ENCODE measurements around the gene CAST.

The CAST gene

DNA sequence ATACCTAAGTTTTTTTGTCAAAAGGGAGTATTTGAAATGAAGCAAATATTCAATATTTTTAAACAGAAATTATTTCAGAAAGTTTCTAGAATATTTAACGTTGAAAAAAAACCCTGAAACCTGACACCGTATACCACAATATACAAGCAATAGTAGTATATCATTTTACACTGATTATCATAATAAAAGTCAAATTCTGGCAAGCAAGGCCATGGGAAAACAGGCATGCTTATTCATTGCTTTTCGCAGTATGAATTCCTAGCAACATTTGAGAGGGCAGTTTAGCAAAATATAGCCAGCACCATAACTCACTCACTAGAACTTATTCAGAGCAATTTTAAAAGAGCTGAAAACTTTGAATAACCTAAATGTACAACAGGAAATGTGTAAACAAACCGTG lies 99.4 kb downstream of the CAST start:
- Histone ChIP-seq H3K27ac (ENCODE audit: low read depth, low read length, severe bottlenecking) (no peak overlapping the region), H3K4me3 (ENCODE audit: extremely low read depth, insufficient read depth, low read length, poor library complexity, severe bottlenecking) (no peak overlapping the region), H3K36me3 (ENCODE audit: control insufficient read depth, insufficient read depth, low read length) (peaks cover 42% of the 10 kb centered on the region), H3K9me3 (ENCODE audit: control insufficient read depth, low read length) (no peaks in the 10 kb centered on the region), H3K4me1 (ENCODE audit: control insufficient read depth, insufficient read depth, low read length, poor library complexity, severe bottlenecking) (no peaks in the 10 kb centered on the region)
- WGBS, 2 experiments (ENCODE audit: insufficient coverage in 2 of 2), result 100% methylated on average over 1 of the region's 4 CpGs

- Histone ChIP-seq H3K9me3 (ENCODE audit: control insufficient read depth, low read length) (no peaks in the 10 kb centered on the region), H3K36me3 (ENCODE audit: control insufficient read depth, insufficient read depth, low read length) (peaks cover 43% of the 10 kb centered on the region), H3K4me3 (ENCODE audit: extremely low read depth, insufficient read depth, low read length, poor library complexity, severe bottlenecking) (no peak overlapping the region), H3K27ac (ENCODE audit: low read depth, low read length, severe bottlenecking) (peak overlapping the region; percentile 77), H3K4me1 (ENCODE audit: control insufficient read depth, insufficient read depth, low read length, poor library complexity, severe bottlenecking) (no peaks in the 10 kb centered on the region)
- WGBS, 2 experiments (ENCODE audit: insufficient coverage in 2 of 2), result 86 to 94% methylated on average over 3 of the region's 5 CpGs
Measured at GRCh38 chr5:96763026-96763425, 100.8 kb downstream of the CAST start.

GRCh38 chr5:96765043-96765442 lies 102.9 kb downstream of the CAST start:
- Histone ChIP-seq H3K4me1 (ENCODE audit: control insufficient read depth, insufficient read depth, low read length, poor library complexity, severe bottlenecking) (no peaks in the 10 kb centered on the region), H3K36me3 (ENCODE audit: control insufficient read depth, insufficient read depth, low read length) (peaks cover 61% of the 10 kb centered on the region), H3K4me3 (ENCODE audit: extremely low read depth, insufficient read depth, low read length, poor library complexity, severe bottlenecking) (no peak overlapping the region), H3K27ac (ENCODE audit: low read depth, low read length, severe bottlenecking) (no peak overlapping the region), H3K9me3 (ENCODE audit: control insufficient read depth, low read length) (no peaks in the 10 kb centered on the region)
- WGBS, 2 experiments (ENCODE audit: insufficient coverage in 2 of 2), result no CpG with 5 or more reads among the region's 1 CpG

DNA sequence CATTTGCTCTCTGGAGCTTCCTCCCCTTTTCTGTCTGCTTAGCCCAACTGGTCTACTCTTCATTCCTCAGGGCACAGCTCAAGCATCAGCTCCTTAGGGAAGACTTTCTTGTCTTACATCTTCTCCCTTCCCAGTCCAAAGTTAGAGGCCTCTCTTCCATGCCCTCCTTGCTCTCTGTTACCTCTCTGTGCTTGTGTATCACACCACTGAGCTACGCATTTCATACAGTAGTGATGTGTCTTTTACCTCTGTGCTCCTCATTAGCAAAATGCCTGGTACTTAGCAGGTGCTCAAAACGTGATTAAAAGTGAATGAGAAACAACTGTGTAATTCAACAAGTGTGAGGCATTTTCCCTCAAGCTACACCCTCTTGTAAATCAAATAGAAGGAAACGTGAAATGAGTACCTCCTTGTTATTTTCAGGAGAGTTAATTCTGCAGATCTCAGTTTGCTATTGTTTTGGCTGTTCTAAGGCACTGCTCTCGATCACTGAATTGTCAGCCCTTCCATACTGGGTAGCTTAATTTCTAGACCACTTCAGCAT lies 106.6 kb downstream of the CAST start:
- H3K27ac ChIP-seq (ENCODE audit: low read depth, low read length, severe bottlenecking), result no peak overlapping the region
- peaks cover 69% of the 10 kb centered on the region for H3K36me3 ChIP-seq (ENCODE audit: control insufficient read depth, insufficient read depth, low read length)
- no peaks in the 10 kb centered on the region for H3K9me3 ChIP-seq (ENCODE audit: control insufficient read depth, low read length)
- WGBS, 2 experiments (ENCODE audit: insufficient coverage in 2 of 2), result 67 to 90% methylated on average over 2 to 4 of the region's 4 CpGs
- H3K4me3 ChIP-seq (ENCODE audit: extremely low read depth, insufficient read depth, low read length, poor library complexity, severe bottlenecking), result no peak overlapping the region
- no peaks in the 10 kb centered on the region for H3K4me1 ChIP-seq (ENCODE audit: control insufficient read depth, insufficient read depth, low read length, poor library complexity, severe bottlenecking)

DNA sequence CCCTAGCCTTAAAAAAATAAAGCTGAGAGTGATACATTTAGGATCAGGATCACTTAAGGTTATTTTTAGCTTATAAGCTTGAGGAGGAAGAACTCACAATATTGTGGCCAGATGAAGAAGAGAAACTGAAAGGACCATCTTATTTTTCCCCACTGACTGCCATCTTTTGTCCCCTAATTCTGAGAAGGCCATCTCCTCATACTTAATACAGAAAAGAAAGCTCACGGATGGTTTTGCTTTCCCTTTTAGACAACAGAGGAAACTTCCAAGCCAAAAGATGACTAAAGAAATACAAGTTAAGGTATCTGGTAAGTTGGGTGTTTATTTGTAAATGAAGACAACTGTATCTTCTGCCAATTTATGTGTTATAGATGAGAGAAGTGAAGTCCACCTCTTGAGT lies 109.2 kb downstream of the CAST start:
- Histone ChIP-seq H3K36me3 (ENCODE audit: control insufficient read depth, insufficient read depth, low read length) (peaks cover 73% of the 10 kb centered on the region), H3K9me3 (ENCODE audit: control insufficient read depth, low read length) (no peaks in the 10 kb centered on the region), H3K4me3 (ENCODE audit: extremely low read depth, insufficient read depth, low read length, poor library complexity, severe bottlenecking) (no peak overlapping the region), H3K27ac (ENCODE audit: low read depth, low read length, severe bottlenecking) (no peak overlapping the region), H3K4me1 (ENCODE audit: control insufficient read depth, insufficient read depth, low read length, poor library complexity, severe bottlenecking) (no peaks in the 10 kb centered on the region)
- WGBS, 2 experiments (ENCODE audit: insufficient coverage in 2 of 2), result no CpG with 5 or more reads among the region's 1 CpG

DNA sequence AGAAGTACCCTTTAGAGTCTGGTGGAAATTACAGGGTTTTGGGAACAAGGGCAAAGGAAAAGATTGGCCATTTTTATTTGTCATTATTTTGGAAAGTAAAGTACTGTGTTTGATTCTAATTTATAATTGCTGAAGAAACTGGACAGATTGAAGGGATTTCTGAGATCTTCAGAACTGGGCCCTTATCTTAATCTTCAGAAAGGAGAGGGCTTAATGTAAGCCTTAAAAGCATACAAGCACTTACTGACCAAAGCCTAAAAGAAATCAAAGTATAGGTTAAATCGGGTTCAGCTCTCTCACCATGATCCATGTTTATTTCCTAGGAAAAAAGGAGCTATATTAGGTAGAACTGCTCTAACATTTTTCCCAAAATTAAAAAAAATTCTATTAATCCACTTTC lies 109.9 kb downstream of the CAST start:
- Histone ChIP-seq H3K4me3 (ENCODE audit: extremely low read depth, insufficient read depth, low read length, poor library complexity, severe bottlenecking) (no peak overlapping the region), H3K4me1 (ENCODE audit: control insufficient read depth, insufficient read depth, low read length, poor library complexity, severe bottlenecking) (no peaks in the 10 kb centered on the region), H3K27ac (ENCODE audit: low read depth, low read length, severe bottlenecking) (no peak overlapping the region), H3K9me3 (ENCODE audit: control insufficient read depth, low read length) (no peaks in the 10 kb centered on the region), H3K36me3 (ENCODE audit: control insufficient read depth, insufficient read depth, low read length) (peaks cover 70% of the 10 kb centered on the region)
- no CpG with 5 or more reads among the region's 1 CpG for WGBS, 2 experiments (ENCODE audit: insufficient coverage in 2 of 2)

DNA sequence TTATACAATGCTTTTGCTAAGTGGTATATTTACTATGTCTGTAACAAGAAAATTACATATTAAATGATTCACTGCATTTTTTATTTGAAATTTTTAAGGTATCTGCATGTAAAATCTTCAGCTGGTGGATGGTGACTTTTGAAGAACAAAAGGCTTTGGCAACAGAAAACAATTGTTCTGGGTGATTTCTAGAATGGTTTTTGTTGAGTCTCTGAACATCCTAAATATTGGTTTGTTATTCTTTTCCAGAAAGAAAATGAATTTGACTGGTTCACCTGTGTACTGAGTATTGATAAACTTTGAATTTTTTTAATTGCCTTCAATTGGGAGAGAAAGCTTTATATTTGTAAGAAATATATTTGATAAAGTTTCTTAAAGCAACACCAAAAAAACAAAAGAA lies 110.4 kb downstream of the CAST start:
- Histone ChIP-seq H3K27ac (ENCODE audit: low read depth, low read length, severe bottlenecking) (no peak overlapping the region), H3K36me3 (ENCODE audit: control insufficient read depth, insufficient read depth, low read length) (peaks cover 66% of the 10 kb centered on the region), H3K4me3 (ENCODE audit: extremely low read depth, insufficient read depth, low read length, poor library complexity, severe bottlenecking) (no peak overlapping the region), H3K9me3 (ENCODE audit: control insufficient read depth, low read length) (no peaks in the 10 kb centered on the region), H3K4me1 (ENCODE audit: control insufficient read depth, insufficient read depth, low read length, poor library complexity, severe bottlenecking) (no peaks in the 10 kb centered on the region)

DNA sequence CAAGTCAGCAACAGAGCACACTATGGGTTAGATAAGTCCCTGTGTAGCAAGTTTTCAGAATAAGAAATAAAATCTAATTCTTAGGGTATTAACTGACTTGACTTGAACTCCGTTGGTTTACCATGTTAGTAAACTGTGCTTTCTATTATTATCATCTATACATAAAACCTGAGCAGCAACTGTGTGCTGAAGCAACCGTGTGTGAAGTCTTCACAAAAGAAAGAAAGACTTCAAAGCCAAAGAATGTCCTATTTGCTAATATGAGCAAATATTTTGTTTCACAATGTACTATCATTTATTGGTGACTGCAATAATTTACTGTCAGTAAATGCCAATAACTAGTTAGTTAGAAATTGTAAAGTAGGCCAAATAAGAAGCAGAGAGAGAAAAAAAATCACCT lies 112.9 kb downstream of the CAST start:
- no CpG with 5 or more reads among the region's 2 CpGs for WGBS, 2 experiments (ENCODE audit: insufficient coverage in 2 of 2)
- H3K36me3 ChIP-seq (ENCODE audit: control insufficient read depth, insufficient read depth, low read length), result peaks cover 54% of the 10 kb centered on the region

DNA sequence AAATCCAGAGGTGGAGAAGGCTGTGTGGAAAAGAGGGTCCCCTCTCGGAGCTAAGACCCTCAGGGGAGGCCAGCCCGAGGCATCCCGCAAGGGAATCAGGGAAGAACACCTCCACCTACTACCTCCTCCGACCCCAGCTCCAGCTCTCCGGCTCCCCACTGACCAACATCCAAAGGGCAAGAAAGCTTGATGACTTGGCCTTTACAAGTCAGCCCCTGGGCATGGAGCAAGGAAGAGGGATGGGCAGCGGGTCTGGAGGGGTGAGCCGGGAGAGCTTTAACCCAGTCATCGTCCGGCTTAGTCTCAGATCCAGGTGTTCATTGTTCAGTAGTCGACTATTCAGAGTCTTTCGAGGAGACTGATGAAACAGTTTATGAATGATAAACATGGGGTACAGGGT lies 113.5 kb downstream of the CAST start:
- Histone ChIP-seq H3K4me3 (ENCODE audit: extremely low read depth, insufficient read depth, low read length, poor library complexity, severe bottlenecking) (no peak overlapping the region), H3K4me1 (ENCODE audit: control insufficient read depth, insufficient read depth, low read length, poor library complexity, severe bottlenecking) (no peaks in the 10 kb centered on the region), H3K9me3 (ENCODE audit: control insufficient read depth, low read length) (no peaks in the 10 kb centered on the region), H3K27ac (ENCODE audit: low read depth, low read length, severe bottlenecking) (no peak overlapping the region), H3K36me3 (ENCODE audit: control insufficient read depth, insufficient read depth, low read length) (peaks cover 51% of the 10 kb centered on the region)
- 89 to 91% methylated on average over 6 to 8 of the region's 11 CpGs for whole genome bisulfite sequencing, 2 experiments (ENCODE audit: insufficient coverage in 2 of 2)

More for the DNA sequence above, 112.9 kb downstream of the CAST start:
- no peaks in the 10 kb centered on the region for H3K9me3 ChIP-seq (ENCODE audit: control insufficient read depth, low read length)
- no peaks in the 10 kb centered on the region for H3K4me1 ChIP-seq (ENCODE audit: control insufficient read depth, insufficient read depth, low read length, poor library complexity, severe bottlenecking)
- H3K27ac ChIP-seq (ENCODE audit: low read depth, low read length, severe bottlenecking), result no peak overlapping the region
- no peak overlapping the region for H3K4me3 ChIP-seq (ENCODE audit: extremely low read depth, insufficient read depth, low read length, poor library complexity, severe bottlenecking)

DNA sequence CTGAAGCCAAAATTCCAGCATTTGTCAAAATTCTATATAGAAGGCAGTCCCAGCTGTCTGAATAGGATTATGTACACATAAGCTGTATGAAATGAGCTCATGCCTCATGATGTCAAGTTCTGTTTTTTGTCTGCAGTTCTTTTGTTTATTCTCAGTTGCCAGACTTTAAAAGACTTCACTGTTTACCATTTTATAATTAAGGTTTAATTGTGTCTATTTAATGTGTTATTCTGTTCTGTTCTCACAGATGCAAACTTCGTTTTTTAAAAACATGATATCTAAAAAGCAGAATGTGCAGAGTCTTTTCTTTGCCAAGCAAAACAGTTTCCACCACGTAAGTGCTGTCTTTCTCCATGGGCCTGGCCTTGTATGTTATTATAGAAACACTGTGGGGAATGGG lies 114.4 kb downstream of the CAST start:
- Histone ChIP-seq H3K9me3 (ENCODE audit: control insufficient read depth, low read length) (no peaks in the 10 kb centered on the region), H3K36me3 (ENCODE audit: control insufficient read depth, insufficient read depth, low read length) (peaks cover 46% of the 10 kb centered on the region), H3K4me1 (ENCODE audit: control insufficient read depth, insufficient read depth, low read length, poor library complexity, severe bottlenecking) (no peaks in the 10 kb centered on the region), H3K4me3 (ENCODE audit: extremely low read depth, insufficient read depth, low read length, poor library complexity, severe bottlenecking) (no peak overlapping the region), H3K27ac (ENCODE audit: low read depth, low read length, severe bottlenecking) (no peak overlapping the region)
- 100% methylated on average over 1 of the region's 2 CpGs; no CpG with 5 or more reads in 1 of the 2 experiments for WGBS, 2 experiments (ENCODE audit: insufficient coverage in 2 of 2)

GRCh38 chr5:96778409-96778808 lies 116.2 kb downstream of the CAST start:
- Histone ChIP-seq H3K27ac (ENCODE audit: low read depth, low read length, severe bottlenecking) (no peak overlapping the region), H3K4me3 (ENCODE audit: extremely low read depth, insufficient read depth, low read length, poor library complexity, severe bottlenecking) (no peak overlapping the region), H3K9me3 (ENCODE audit: control insufficient read depth, low read length) (no peaks in the 10 kb centered on the region), H3K36me3 (ENCODE audit: control insufficient read depth, insufficient read depth, low read length) (peaks cover 39% of the 10 kb centered on the region), H3K4me1 (ENCODE audit: control insufficient read depth, insufficient read depth, low read length, poor library complexity, severe bottlenecking) (no peaks in the 10 kb centered on the region)
- 91 to 100% methylated on average over 1 of the region's 1 CpG for WGBS, 2 experiments (ENCODE audit: insufficient coverage in 2 of 2)

All from mesodermal cell (in vitro differentiated cells).